ENCODE measurements around the gene MYLK3.
"Not testable (repeated sequence)": the region's sequence is repeated elsewhere in the genome, so short reads cannot be mapped to it uniquely, and the experiment has no call there.

Gene MYLK3

GRCh38 chr16:46689365-46690280 lies 58.5 kb downstream of the MYLK3 start, which contains the start of gene ORC6:
ORC6 (plus strand) TSS chr16:46689659; CDS start chr16:46689706, 47 bp downstream.
- peak; percentile 97 for DNase-seq (ENCODE audit: low spot score)

DNA sequence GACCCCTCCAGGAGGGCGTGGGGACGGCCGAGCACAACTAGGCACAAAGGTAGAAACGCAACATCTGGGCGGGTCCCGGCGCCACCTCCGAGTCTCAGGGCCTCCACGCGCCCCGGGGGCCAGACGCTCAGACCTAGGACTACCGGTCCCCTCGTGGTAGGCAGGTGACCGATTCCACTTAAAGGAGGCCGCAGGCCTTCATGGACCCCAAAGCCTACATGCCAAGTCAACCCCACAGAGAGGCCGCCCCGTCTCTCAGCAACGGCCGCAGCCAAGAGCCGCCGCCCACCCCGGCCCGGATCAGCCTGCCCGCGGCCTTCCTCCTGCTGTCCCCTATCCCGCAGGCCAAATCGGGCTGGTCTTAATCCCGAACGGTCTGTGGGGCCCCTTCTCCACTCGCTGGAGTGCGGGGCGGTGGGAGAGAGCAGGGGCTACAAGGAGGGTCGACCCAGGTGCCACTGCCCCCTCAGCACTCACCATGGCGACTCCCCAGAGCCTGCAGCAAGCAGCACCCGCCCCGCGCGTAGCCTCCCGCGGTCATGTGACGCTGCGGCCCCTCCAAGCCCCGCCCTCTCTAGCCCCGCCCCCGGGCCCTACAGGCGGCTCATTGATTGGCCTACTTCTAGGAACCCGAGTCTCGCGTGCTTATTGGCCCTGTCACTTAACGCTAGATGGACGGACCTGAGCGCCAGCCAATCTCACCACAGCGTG lies 59.3 kb downstream of the MYLK3 start, which contains the start of gene VPS35:
Gene VPS35, minus strand, starts transcription at position 525 of the 711 bp plus-strand sequence. Its CDS starts 45 bp downstream, at position 480.
- DNase-seq (ENCODE audit: low spot score): peak; percentile 99

GRCh38 chr16:46688101-46688653 lies 60.0 kb downstream of the MYLK3 start:
- peak; percentile 54 for DNase-seq (ENCODE audit: low spot score)

- DNase-seq (ENCODE audit: low spot score): no peak
These were observed 60.7 kb downstream of the MYLK3 start for GRCh38 chr16:46687486-46687885.

DNA sequence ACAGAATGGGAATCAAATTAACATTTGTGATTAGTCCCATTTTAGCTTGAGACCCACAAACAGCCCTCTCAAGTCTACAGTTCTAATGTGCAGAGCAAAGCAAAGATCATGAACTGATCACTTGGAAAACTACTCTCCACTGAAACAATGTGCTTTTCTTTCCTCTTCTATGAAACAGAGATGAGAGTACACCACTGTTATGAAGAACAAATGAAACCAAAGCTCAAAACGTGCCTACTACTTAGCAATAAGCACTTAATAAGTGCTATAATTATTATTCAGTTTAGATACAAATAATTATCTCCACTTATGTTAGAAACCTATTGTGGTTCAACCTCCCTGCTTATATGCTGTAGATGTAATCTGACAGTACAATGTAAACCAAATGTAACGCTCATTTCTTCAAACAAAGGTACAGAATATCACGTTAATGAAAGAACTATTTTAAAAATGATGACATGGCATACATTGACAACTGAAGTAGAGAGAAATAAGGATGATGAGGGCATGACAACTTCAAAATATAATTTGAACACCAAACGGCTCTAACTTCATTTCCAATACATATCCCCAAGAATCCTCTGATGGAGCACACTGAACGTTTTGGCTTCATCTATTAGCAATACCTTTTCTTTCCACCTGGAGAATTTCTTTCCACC lies 61.2 kb downstream of the MYLK3 start:
- DNase-seq (ENCODE audit: low spot score): no peak

DNA sequence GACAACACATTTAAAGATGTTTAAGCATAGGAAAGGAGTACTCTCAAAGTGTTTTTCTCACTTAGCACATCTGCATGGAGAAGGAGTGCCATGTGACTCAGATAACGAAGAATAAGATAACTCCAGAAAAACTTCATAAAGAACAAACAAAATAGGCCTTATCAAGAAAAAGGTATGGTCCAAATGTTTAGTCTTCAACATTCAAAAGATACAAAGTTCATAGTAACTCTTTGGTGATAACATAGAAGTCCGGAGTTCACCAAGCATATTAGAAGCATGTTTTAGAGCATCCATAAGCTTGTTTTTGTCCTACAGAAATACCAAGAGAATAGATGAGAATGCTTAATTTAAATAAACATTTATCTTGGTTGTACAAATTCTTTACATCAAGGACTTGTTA lies 66.3 kb downstream of the MYLK3 start:
- not testable (repeated sequence) for DNase-seq (ENCODE audit: low spot score)

GRCh38 chr16:46677943-46678342 lies 70.2 kb downstream of the MYLK3 start:
- not testable (repeated sequence) for DNase-seq (ENCODE audit: low spot score)

GRCh38 chr16:46673320-46674013 lies 74.7 kb downstream of the MYLK3 start:
- DNase-seq (ENCODE audit: low spot score): peak; percentile 38

GRCh38 chr16:46662123-46662522 lies 86.0 kb downstream of the MYLK3 start:
- no peak for DNase-seq (ENCODE audit: low spot score)

DNA sequence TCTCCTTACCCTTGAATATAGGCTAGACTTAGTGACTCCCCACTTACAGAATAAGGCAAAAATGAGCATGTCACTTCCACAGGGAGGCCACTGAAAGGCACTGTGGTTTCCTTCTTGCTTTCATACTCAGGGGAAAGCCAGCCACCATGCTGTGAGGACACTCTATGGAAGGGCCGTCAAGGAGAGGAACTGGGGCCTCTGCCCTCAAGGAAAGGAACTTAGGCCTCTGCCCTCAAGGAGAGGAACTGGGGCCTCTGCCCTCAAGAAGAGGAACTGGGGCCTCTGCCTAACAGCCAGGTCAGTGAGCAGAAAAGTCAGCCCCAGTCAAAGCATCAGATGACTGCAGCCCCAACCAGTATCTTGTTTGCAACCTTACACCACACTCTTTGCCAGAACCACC lies 89.2 kb downstream of the MYLK3 start:
- DNase-seq (ENCODE audit: low spot score): peak; percentile 53

Data from globus pallidus (tissue), 1 donor.